Endothelial cell (in vitro differentiated cells): Measurements from ENCODE around the gene NDEL1. TPM values are rescaled to one million over a fixed set of nuclear protein-coding genes. Genes with fewer than 3 reads are reported as not detected.

Experiments
- DNase-seq: peaks from one replicate; pipeline ENCODE4 v3.0.0; 2021; ENCODE audit warnings: low spot score
- H3K27ac Mint-ChIP-seq: one replicate; pipeline ENCODE4 v1.8.0; 2021; ENCODE audit warnings: mixed read lengths, inconsistent platforms; ENCODE audit not compliant: unreplicated experiment
- H3K27me3 Mint-ChIP-seq: one replicate; pipeline ENCODE4 v1.8.0; 2021; ENCODE audit warnings: mild to moderate bottlenecking, moderate library complexity, mixed read lengths, inconsistent platforms; ENCODE audit not compliant: unreplicated experiment
- H3K36me3 Mint-ChIP-seq: one replicate; pipeline ENCODE4 v1.8.0; 2021; ENCODE audit warnings: mild to moderate bottlenecking, low read depth, mixed read lengths, inconsistent platforms; ENCODE audit not compliant: unreplicated experiment
- H3K4me1 Mint-ChIP-seq: one replicate; pipeline ENCODE4 v1.8.0; 2021; ENCODE audit warnings: mild to moderate bottlenecking, mixed read lengths, inconsistent platforms; ENCODE audit not compliant: unreplicated experiment
- H3K4me3 Mint-ChIP-seq: one replicate; pipeline ENCODE4 v1.8.0; 2021; ENCODE audit warnings: mild to moderate bottlenecking, mixed read lengths, inconsistent platforms; ENCODE audit not compliant: unreplicated experiment
- H3K9me3 Mint-ChIP-seq: one replicate; pipeline ENCODE4 v1.8.0; 2021; ENCODE audit warnings: mixed read lengths, inconsistent platforms; ENCODE audit not compliant: unreplicated experiment
- total RNA-seq: library from RNA; stranded (reverse); fragmentation: NEBNext Ultra II Directional; extraction: Animal tissue kit (Norgen Biotek cat#: 25700); gene quantifications from one replicate; pipeline ENCODE4 v1.2.1, GENCODE V29; 2021; ENCODE audit not compliant: unreplicated experiment
- TF ChIP-seq, protein P1 (sequence below): fragments of 200-600 bp; sonication (generic); IDR thresholded peaks from one replicate; pipeline ENCODE4 v1.5.0; 2021; ENCODE audit warnings: antibody characterized with exemption; ENCODE audit not compliant: unreplicated experiment

The NDEL1 gene
- total RNA-seq, 1 donor from 2014 or later, result 82.4 TPM

DNA sequence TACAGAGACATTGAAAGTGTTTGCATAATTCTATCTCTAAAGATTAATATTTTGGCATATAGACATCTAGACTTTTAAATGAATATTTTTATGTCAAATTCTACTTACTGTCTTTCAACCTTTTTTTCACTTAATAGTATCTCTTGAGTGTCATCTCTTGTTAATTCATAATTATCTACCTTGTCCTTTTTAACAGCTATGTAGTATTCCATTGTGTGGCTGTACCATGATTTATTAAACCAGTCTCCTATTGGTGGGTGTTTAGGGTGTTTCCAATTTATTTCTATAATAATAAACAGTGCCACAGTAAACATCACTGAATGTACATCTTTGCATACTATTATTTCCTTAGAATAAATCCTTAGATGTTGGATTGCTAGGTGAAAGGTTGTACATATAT is 21.7 kb upstream of the NDEL1 start:
- DNase-seq, result no peak
- TF ChIP-seq, protein P1, sequence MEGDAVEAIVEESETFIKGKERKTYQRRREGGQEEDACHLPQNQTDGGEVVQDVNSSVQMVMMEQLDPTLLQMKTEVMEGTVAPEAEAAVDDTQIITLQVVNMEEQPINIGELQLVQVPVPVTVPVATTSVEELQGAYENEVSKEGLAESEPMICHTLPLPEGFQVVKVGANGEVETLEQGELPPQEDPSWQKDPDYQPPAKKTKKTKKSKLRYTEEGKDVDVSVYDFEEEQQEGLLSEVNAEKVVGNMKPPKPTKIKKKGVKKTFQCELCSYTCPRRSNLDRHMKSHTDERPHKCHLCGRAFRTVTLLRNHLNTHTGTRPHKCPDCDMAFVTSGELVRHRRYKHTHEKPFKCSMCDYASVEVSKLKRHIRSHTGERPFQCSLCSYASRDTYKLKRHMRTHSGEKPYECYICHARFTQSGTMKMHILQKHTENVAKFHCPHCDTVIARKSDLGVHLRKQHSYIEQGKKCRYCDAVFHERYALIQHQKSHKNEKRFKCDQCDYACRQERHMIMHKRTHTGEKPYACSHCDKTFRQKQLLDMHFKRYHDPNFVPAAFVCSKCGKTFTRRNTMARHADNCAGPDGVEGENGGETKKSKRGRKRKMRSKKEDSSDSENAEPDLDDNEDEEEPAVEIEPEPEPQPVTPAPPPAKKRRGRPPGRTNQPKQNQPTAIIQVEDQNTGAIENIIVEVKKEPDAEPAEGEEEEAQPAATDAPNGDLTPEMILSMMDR, result no peak
- Mint-ChIP-seq H3K36me3 (no peaks in the 10 kb centered on the region), H3K27me3 (peaks cover 7% of the 10 kb centered on the region), H3K4me3 (no peak overlapping the region), H3K4me1 (peaks cover 11% of the 10 kb centered on the region), H3K27ac (no peak overlapping the region), H3K9me3 (no peaks in the 10 kb centered on the region)

DNA sequence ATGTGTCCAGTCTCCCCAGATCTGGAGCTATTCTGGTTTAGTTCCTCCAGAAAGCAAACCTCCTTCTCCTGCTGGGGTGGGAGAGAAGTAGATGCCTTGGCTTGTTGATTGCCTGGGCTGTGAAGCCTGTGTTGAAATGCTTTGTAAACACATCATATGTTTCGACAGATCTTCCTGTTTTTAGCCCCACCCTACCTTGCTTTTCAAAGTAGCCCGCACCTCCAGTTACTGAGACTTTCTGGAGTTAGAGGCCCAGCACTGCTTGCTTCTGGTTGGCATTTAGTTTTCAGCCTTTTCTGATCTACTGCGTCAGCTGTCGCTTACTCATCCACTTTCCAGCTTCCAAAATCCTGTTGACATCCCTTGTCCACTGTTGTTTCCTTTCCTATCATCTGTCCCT is 17.9 kb upstream of the NDEL1 start:
- no peak overlapping the region for H3K4me3 Mint-ChIP-seq
- peaks cover 8% of the 10 kb centered on the region for H3K4me1 Mint-ChIP-seq
- peaks cover 2% of the 10 kb centered on the region for H3K27me3 Mint-ChIP-seq
- H3K36me3 Mint-ChIP-seq, result no peaks in the 10 kb centered on the region
- DNase-seq, result no peak
- H3K9me3 Mint-ChIP-seq, result no peaks in the 10 kb centered on the region
- TF ChIP-seq, protein P1, result no peak
- no peak overlapping the region for H3K27ac Mint-ChIP-seq

DNA sequence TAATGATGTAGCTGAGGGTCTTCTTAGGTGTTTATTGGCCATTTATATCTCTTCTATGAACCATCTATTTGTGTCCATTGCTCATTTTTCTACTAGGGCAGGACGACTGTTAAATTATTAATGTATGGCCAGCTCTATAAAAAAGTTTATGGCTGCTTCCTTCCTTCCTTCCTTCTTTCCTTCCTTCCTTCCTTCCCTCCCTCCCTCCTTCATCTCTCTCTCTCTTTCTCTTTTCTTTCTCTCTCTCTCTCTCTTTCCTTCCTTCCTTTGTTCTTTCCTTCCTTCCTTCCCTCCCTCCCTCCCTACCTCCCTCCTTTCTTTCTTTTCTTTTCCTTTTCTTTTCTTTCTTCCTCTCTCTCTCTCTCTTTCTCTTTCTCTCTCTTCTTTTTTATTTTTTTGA is 17.2 kb upstream of the NDEL1 start:
- peaks cover 8% of the 10 kb centered on the region for H3K4me1 Mint-ChIP-seq
- no peaks in the 10 kb centered on the region for H3K36me3 Mint-ChIP-seq
- H3K4me3 Mint-ChIP-seq, result no peak overlapping the region
- no peak overlapping the region for H3K27ac Mint-ChIP-seq
- no peaks in the 10 kb centered on the region for H3K9me3 Mint-ChIP-seq
- H3K27me3 Mint-ChIP-seq, result peaks cover 2% of the 10 kb centered on the region
- TF ChIP-seq, protein P1, result no peak
- DNase-seq, result no peak

DNA sequence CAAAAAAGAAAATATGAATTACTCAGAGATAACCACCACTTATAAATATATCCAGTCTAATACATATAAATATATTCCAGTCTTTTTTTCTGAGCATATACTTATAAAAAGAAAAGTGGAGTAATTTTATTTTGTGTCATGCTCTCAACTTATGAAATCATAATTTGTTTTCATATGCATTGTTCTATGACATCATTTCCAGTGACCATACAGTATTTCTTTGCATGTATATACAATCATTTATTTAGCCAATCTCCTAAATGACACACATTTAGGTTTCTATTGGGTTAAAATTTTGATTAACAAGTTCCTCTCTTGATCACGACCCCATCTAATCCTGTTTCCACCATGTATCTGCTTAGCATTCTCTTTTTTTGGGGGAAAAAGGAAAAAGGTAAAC is 16.4 kb upstream of the NDEL1 start:
- no peak for DNase-seq
- TF ChIP-seq, protein P1, result no peak
- no peaks in the 10 kb centered on the region for H3K9me3 Mint-ChIP-seq
- H3K27me3 Mint-ChIP-seq, result peaks cover 3% of the 10 kb centered on the region
- no peaks in the 10 kb centered on the region for H3K36me3 Mint-ChIP-seq
- H3K27ac Mint-ChIP-seq, result no peak overlapping the region
- H3K4me1 Mint-ChIP-seq, result peaks cover 15% of the 10 kb centered on the region
- no peak overlapping the region for H3K4me3 Mint-ChIP-seq

DNA sequence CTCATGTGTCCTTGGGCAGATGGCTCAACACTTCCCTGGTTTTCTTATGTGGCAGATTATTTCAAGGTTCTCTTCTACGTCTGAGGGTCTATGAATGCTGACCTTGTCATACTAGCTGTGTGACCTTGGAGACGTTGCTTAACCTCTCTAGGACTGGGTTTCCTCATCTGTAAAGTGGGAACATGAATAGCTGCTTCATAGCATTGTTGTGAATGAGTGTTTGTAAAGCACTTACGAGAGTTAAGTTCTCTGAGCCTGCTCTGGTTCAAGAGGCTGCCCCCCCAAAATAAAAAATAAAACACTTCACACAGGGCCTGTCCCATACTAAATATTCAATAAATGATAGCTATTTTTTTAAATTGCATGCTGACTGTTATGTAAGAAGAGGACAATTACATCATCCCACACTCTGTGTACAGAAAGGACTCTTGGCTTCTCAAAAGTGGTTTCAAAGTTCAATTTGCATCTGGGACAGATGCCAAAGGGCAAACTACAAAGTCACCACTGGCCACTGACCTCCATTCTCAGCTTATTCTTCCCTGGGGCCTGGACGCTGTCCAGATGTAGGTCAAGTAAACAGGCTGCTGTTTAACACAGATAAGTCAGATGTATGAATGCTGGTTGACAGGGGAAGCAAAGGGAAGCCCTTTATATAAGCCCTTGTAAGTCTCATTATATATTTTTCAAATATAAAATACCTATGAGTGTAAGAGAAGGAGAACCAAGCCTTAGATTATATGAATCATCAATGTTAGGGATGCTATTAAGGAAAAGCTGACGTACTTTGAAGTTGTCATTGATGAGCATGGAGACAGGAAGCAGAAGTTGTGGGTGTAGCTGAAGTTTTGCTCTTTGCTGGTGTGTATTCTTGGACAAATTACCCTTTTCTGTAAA is 15.4 kb upstream of the NDEL1 start:
- Mint-ChIP-seq H3K27me3 (peaks cover 4% of the 10 kb centered on the region), H3K4me1 (peaks cover 16% of the 10 kb centered on the region), H3K36me3 (no peaks in the 10 kb centered on the region), H3K4me3 (no peak overlapping the region), H3K9me3 (no peaks in the 10 kb centered on the region), H3K27ac (no peak overlapping the region)
- no peak for DNase-seq
- TF ChIP-seq, protein P1, result no peak
